HL-60/S4 treated with phorbol 12-myristate 13-acetate at 8.2 ng/mL for 4 days and 3 days (cell line): ENCODE results near the gene TINAGL1.

ENCODE experiments used
- in situ Hi-C: fragments of 300-500 bp; cut with MboI; formaldehyde crosslinking; loops from 2 replicates; pipeline ENCODE4 v1.15.0; 2022; ENCODE audit warnings: low sequenced_read_pairs

TINAGL1 gene

DNA sequence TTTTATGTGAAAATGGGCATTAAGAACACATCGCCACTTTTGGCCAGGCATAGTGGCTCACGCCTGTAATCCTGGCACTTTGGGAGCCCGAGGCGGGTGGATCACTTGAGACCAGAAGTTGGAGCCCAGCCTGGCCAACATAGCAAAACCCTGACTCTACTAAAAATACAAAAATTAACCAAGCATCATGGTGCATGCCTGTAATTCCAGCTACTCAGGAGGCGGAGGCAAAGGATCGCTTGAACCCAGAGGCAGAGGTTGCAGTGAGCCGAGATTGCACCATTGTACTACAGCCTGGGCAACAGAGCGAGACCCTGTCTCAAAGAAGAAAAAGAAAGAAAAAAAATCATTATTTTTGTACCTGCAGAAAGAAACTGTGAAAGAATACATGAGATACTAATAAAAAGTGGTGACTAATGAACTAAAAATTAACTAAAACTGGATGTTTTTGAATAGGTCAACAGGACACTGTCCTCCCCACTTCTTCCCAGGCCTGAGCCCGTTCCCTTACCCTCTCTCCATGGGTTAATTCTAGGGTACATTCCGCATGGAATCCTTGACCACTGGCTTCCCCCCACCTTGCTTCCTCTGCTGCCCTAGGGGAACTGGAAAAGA, 8.3 kb upstream of the TINAGL1 start:
- in situ Hi-C loops, result no loop called here

- in situ Hi-C loops, result no loop called here
Observed at GRCh38 chr1:31568895-31569595, 7.3 kb upstream of the TINAGL1 start.

GRCh38 chr1:31569596-31570173, 6.6 kb upstream of the TINAGL1 start:
- in situ Hi-C loops, result no loop called here

- in situ Hi-C loops, result no loop called here
Observed at GRCh38 chr1:31570228-31570627, 6.1 kb upstream of the TINAGL1 start.

DNA sequence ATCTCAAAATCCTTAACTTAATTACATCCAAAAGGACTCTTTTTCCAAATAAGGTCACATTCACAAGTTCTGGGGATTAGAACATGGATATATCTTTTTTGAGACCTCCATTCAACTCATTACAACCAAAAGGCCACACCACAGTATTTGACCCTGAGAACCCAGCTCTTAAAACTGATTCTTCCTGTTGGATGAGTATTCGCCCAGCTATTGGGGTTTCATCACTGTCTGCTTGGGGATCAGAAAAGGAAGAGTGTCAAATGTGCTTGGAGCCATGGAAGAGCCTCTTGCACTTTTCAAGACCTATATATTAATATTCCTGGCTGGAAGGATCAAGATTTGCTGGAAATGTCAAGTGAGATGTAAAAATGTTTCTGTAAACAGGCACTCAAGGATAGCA, 5.4 kb upstream of the TINAGL1 start:
- in situ Hi-C loops, result no loop called here

- in situ Hi-C loops, result no loop called here
Observed at GRCh38 chr1:31571340-31572295, 4.7 kb upstream of the TINAGL1 start.

DNA sequence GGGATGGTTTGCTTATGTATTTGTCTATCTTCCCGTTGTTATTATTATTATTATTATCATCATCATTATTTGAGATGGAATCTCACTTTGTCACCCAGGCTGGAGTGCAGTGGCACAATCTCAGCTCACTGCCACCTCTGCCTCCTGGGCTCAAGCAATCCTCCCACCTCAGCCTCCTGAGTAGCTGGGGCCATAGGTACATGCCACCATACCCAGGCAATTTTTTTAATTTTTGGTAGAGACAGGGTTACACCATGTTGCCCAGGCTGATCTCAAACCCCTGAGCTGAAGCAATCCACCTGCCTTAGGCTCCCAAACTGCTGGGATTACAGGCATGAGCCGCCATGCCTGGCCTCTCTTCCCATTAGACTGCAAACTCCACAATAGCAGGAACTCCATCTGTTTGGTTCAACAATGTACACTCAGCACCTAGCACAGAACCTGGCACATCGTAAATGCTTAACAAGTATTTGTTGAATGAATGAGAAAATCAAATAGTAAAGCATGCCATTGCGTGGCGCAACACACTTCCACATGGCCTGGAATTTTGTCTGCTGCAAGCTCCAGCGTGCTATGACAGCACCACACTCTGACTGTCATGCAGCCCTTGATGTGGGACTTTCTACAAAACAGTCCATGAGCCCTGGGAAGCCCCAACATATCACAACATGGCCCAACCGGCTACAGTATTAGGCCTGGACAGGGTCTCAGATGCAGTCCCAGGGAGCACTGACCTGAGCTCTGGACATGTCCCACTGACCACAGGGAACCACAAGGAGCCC, 3.8 kb upstream of the TINAGL1 start:
- in situ Hi-C loops, result no loop called here

- in situ Hi-C loops, result no loop called here
Observed at GRCh38 chr1:31573261-31573660, 3.1 kb upstream of the TINAGL1 start.

DNA sequence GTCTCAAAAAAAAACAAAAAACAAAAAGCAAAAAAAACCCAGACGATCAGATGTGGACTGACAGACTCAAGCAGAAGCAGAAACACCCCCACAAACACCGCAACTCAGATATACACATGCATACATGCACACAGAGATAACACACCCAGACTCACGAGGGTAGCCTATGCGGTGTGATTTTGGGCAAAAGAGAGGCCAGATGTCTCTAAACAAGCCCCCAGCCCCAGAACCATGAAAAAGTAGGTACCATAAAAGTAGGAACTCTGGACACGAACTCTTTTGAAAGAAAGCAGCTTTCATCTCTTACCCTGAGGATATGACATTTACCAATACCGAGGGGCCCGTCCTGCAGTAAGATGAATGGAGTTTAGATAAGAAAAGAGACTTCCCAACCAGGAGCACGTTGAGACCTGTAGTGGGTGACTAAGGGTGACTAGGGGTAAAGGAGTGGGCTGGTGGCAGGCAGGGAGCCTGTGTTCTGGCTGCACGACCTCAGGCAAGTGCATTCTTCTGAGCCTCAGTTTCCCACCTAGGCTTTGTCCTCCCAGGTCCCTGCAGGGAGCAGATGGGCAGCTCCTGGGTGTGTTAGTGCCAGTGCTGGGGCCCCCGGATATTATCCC, 1.5 kb upstream of the TINAGL1 start:
- in situ Hi-C loops, result no loop called here

GRCh38 chr1:31575369-31576140, 760 bp upstream of the TINAGL1 start:
- in situ Hi-C loops, result no loop called here

DNA sequence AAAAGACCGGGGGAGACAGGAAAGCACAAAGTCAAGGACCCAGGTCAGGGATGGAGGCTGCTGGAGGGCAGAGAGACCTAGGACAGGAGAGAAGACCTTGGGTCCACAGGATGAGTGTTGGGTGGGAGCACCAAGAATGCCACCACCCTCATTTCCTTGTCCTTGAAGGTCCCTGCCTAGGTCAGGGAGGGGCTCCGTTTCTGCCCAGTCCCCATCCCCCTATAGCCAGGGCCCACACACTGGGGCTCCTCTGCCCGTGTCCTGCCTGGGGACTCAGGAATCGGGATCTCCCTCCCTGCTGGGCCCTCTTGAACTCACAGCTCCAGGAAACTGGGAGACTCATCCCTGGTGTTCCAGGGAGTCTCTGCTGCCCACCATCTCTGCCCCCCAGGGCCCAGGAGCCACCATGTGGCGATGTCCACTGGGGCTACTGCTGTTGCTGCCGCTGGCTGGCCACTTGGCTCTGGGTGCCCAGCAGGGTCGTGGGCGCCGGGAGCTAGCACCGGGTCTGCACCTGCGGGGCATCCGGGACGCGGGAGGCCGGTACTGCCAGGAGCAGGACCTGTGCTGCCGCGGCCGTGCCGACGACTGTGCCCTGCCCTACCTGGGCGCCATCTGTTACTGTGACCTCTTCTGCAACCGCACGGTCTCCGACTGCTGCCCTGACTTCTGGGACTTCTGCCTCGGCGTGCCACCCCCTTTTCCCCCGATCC, 584 bp downstream of the TINAGL1 start:
- in situ Hi-C loops, result no loop called here

DNA sequence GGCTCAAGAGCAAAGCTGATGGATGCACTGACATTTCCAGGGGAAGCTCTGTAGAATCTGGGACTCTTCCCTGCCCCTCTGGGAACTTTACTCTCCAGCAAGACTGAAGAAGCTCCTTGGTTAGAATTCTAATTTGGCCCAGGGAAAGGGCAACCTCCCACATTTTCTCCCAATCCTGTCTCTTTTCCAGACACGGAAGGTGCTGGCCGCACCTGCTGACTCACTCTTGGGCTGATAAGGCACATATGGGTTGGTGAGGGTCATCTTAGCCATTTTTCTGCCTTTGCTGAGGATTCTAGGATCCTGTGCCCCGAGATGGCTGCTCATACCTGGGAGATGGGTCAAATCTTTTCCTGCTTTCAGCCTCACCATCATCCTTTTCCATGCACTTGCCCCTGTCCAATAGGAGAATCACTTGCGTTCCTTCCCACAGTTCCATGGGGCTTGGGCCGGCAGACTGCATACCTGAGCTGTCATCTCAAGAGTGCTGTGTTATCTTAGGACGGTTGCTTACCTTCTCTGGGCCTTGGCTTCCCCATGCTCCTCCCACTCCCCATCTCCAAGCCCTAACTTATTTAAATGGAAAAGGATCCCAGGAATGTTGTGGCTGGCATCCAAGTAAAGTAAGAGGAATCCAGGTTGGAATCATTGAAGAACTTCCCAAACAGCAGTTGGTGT, 1.3 kb downstream of the TINAGL1 start:
- in situ Hi-C loops, result no loop called here

- in situ Hi-C loops, result no loop called here
Observed at GRCh38 chr1:31579374-31579773, 3.1 kb downstream of the TINAGL1 start.

GRCh38 chr1:31580513-31580870, 4.2 kb downstream of the TINAGL1 start:
- in situ Hi-C loops, result no loop called here

- in situ Hi-C loops, result no loop called here
Observed at GRCh38 chr1:31580891-31581603, 4.7 kb downstream of the TINAGL1 start.

GRCh38 chr1:31581821-31582810, 5.8 kb downstream of the TINAGL1 start:
- in situ Hi-C loops, result no loop called here
